ENCODE results near the gene GUF1.

DNA sequence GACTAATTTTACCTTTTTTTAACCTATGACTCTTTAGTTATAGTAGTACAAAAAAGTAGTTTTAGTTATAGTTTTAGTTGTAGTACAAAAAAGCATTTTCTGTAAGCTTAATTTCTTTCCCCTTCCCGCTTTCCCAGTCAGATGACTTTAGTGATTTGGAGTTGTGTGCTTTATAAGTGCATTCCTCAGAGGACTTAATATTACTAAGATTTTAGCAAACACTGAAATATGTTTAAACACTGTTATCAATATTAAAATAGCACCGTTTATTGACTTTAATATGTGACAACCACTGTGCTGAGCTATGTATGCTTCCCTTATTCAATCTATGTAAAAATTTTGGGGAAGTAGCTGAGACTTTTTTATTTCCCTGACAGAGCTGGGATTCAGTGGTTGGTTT, 22.8 kb downstream of the GUF1 start:
- TF ChIP-seq MAX (IDR thresholded peaks at IDR 0.05) (no peak), RAD21 (IDR thresholded peaks at IDR 0.05; ENCODE audit: low read depth) (no peak), YY1 (IDR thresholded peaks at IDR 0.05; ENCODE audit: low read depth) (no peak), EP300 (IDR thresholded peaks at IDR 0.05; ENCODE audit: borderline replicate concordance) (no peak), CREB1 (IDR thresholded peaks at IDR 0.05; ENCODE audit: low read depth) (no peak)
